K562 (cell line): ENCODE results near the gene WARS2. TPM values are rescaled to one million over a fixed set of nuclear protein-coding genes. Genes with fewer than 3 reads are reported as not detected.

Source experiments
- ATAC-seq: fragments of 200-7000 bp; cut with Tn5 transposase; 3 replicates; pipeline ENCODE4 v1.9.1; 2020; ENCODE audit warnings: moderate library complexity
- BruUV-seq: library from RNA; stranded (reverse); fragments of 400-500 nt; replicated peaks from 2 replicates; lab custom pipeline; 2021; lab: Mats Ljungman, UMichigan
- CTCF ChIA-PET: fragments of 300-600 bp; formaldehyde crosslinking; extraction: SDS; loops from one replicate; lab custom pipeline; 2021; ENCODE audit warnings: low intra/inter-chr PET ratio; lab: Yijun Ruan, JAX
- POLR2A ChIA-PET: fragments of 300-600, 350-650 bp; sonication (Branson Sonifier 250); formaldehyde crosslinking; extraction: SDS; loops from one replicate; lab custom pipeline; 2021; ENCODE audit warnings: antibody characterized with exemption, inconsistent platforms; lab: Yijun Ruan, JAX
- DNase-seq, 4 experiments: peaks; one replicate each; pipeline versions ENCODE4 v3.0.0 to v3.0.0-alpha.2; 2011 to 2018; ENCODE audit warnings: low spot score in 3 of 4, mixed read lengths in 3 of 4; ENCODE audit errors: extremely low read depth in 1 of 4
- FAIRE-seq: peaks from 2 replicates; lab custom pipeline; 2011; peaks lifted over from hg19 to GRCh38; lab: Jason Lieb, UNC
- H2AFZ ChIP-seq: 2 replicates; pipeline ENCODE4 v1.6.0; 2011; ENCODE audit warnings: low read depth, low read length, control low read depth, inconsistent platforms
- H3K27ac ChIP-seq: fragments of 200-600 bp; 3 replicates; pipeline ENCODE4 v1.8.0; 2011; ENCODE audit warnings: low read depth, mild to moderate bottlenecking, control low read depth, inconsistent platforms, low read length, moderate library complexity, mixed read lengths; ENCODE audit errors: extremely low read depth
- H3K27me3 ChIP-seq, 2 experiments: fragments of 300-600 bp in 1 of 2; 2 replicates in 1 of 2; 3 replicates in 1 of 2; pipeline versions ENCODE4 v1.6.0 to v1.8.0; 2011; ENCODE audit warnings: inconsistent platforms in 2 of 2, low read length in 2 of 2, mild to moderate bottlenecking in 1 of 2, mixed read lengths in 1 of 2, moderate library complexity in 1 of 2; ENCODE audit not compliant: control insufficient read depth in 2 of 2, insufficient read depth in 2 of 2
- H3K36me3 ChIP-seq: fragments of 300-600 bp; 3 replicates; pipeline ENCODE4 v1.8.0; 2011; ENCODE audit warnings: mild to moderate bottlenecking, low read length, inconsistent platforms; ENCODE audit not compliant: control insufficient read depth, insufficient read depth
- H3K4me1 ChIP-seq, 2 experiments: fragments of 200-600 bp in 1 of 2; replicated peaks in 1 of 2; 2 replicates in 1 of 2; 3 replicates in 1 of 2; pipeline versions ENCODE4 v1.5.1 to v1.8.0; 2011; ENCODE audit warnings: inconsistent platforms in 2 of 2, low read length in 2 of 2, mild to moderate bottlenecking in 1 of 2, mixed read lengths in 1 of 2, moderate library complexity in 1 of 2; ENCODE audit not compliant: control insufficient read depth in 2 of 2, insufficient read depth in 2 of 2
- H3K4me2 ChIP-seq: 2 replicates; pipeline ENCODE4 v1.6.1; 2011; ENCODE audit warnings: low read length, control low read depth, inconsistent platforms, mixed read lengths; ENCODE audit not compliant: insufficient read depth
- H3K4me3 ChIP-seq: fragments of 200-600 bp; sonication (generic), shearing (Covaris generic); 2 replicates; pipeline ENCODE4 v1.5.1; 2016; ENCODE audit warnings: control low read depth, inconsistent platforms
- H3K79me2 ChIP-seq: fragments of 200-600 bp; 3 replicates; pipeline ENCODE4 v1.8.0; 2011; ENCODE audit warnings: low read length, inconsistent platforms; ENCODE audit not compliant: control insufficient read depth, insufficient read depth
- H3K9ac ChIP-seq, 2 experiments: 2 replicates each; pipeline versions ENCODE4 v1.6.0 to v1.6.1; 2011; ENCODE audit warnings: low read depth in 2 of 2, low read length in 2 of 2, control low read depth in 1 of 2, inconsistent platforms in 1 of 2, mild to moderate bottlenecking in 1 of 2, mixed read lengths in 1 of 2; ENCODE audit not compliant: insufficient read depth in 1 of 2
- H3K9me1 ChIP-seq: one replicate; pipeline ENCODE4 v1.6.0; 2011; ENCODE audit warnings: inconsistent platforms, mild to moderate bottlenecking, low read length, moderate library complexity; ENCODE audit not compliant: control insufficient read depth, insufficient read depth
- H3K9me3 ChIP-seq: replicated peaks from 2 replicates; pipeline ENCODE4 v1.5.1; 2011; ENCODE audit warnings: low read depth, low read length, inconsistent platforms; ENCODE audit not compliant: control insufficient read depth, insufficient read depth
- H4K20me1 ChIP-seq: replicated peaks from 2 replicates; pipeline ENCODE4 v1.6.1; 2011; ENCODE audit warnings: low read length, inconsistent platforms, mixed read lengths; ENCODE audit not compliant: control insufficient read depth, insufficient read depth
- ADNP ChIP-seq: fragments of 200-800 bp; sonication (Bioruptor generic); IDR thresholded peaks from 2 replicates; pipeline ENCODE4 v1.6.1; 2016; ENCODE audit warnings: missing genetic modification characterization, missing compliant biosample characterization
- DPF2 ChIP-seq: fragments of 450-650 bp; IDR thresholded peaks from 2 replicates; pipeline ENCODE4 v1.6.1; 2016
- ESRRA ChIP-seq: fragments of 450-650 bp; IDR thresholded peaks from 2 replicates; pipeline ENCODE4 v1.6.1; 2014; ENCODE audit warnings: low read depth, mild to moderate bottlenecking, moderate library complexity, borderline replicate concordance
- HES1 ChIP-seq: fragments of 450-650 bp; IDR thresholded peaks from 2 replicates; pipeline ENCODE4 v1.6.1; 2016; ENCODE audit warnings: low read depth, mild to moderate bottlenecking, moderate library complexity
- KLF6 ChIP-seq: fragments of 250-450 bp; sonication (Bioruptor Pico); IDR thresholded peaks from 2 replicates; pipeline ENCODE4 v1.4.0; 2020; ENCODE audit warnings: mild to moderate bottlenecking, moderate library complexity, borderline replicate concordance
- SNIP1 ChIP-seq: fragments of 450-650 bp; IDR thresholded peaks from 2 replicates; pipeline ENCODE4 v1.7.1; 2017; ENCODE audit warnings: low read depth, mild to moderate bottlenecking
- TAF9B ChIP-seq: fragments of 450-650 bp; IDR thresholded peaks from 2 replicates; pipeline ENCODE4 v1.6.1; 2018; ENCODE audit warnings: mild to moderate bottlenecking; ENCODE audit not compliant: partially characterized antibody
- TCF7 ChIP-seq: sonication (generic); IDR thresholded peaks from 2 replicates; pipeline ENCODE4 v1.6.1; 2016; ENCODE audit warnings: antibody characterized with exemption, borderline replicate concordance
- ZBTB8A ChIP-seq: fragments of 450-650 bp; IDR thresholded peaks from 2 replicates; pipeline ENCODE4 v1.6.1; 2018; ENCODE audit warnings: mild to moderate bottlenecking, moderate library complexity; ENCODE audit not compliant: partially characterized antibody
- ZNF717 ChIP-seq: fragments of 250-450 bp; sonication (Bioruptor Pico); IDR thresholded peaks from 2 replicates; pipeline ENCODE4 v1.5.0; 2021
- WGBS: fragments of 100-300 bp; shearing (Covaris generic); methylation state at CpG from one replicate; pipeline ENCODE4 v1.1.6; 2016; ENCODE audit warnings: low coverage, mixed read lengths; ENCODE audit not compliant: insufficient coverage; ENCODE audit errors: missing lambda C conversion rate; 5-methylcytosine and 5-hydroxymethylcytosine counted together
- in situ Hi-C: fragments of 300-500 bp; cut with MboI; formaldehyde crosslinking; loops from 4 replicates; pipeline ENCODE4 v1.15.0; 2018; ENCODE audit warnings: inconsistent platforms, mixed read lengths
- intact Hi-C: fragments of 100-400 bp; cut with micrococcal nuclease; formaldehyde crosslinking; loops from 2 replicates; pipeline ENCODE4 v1.14.2; 2022
- polyA plus RNA-seq, 8 experiments: library from polyadenylated mRNA; depleted of rRNA in 4 of 8; stranded (reverse) in 5 of 8; unstranded in 3 of 8; fragments of >200 nt; fragmentation: Nextera tagmentation in 2 of 8; fragmentation: Illumina TruSeq in 1 of 8; extraction: Ambion mirVana in 2 of 8; extraction: Trizol in 1 of 8; gene quantifications; 2 replicates each; pipeline versions ENCODE4 v1.2.1 to v1.2.3, GENCODE V29; 2011 to 2014; ENCODE audit warnings: inconsistent platforms in 1 of 8, missing spikeins in 1 of 8
- total RNA-seq, 7 experiments: library from RNA; depleted of rRNA in 6 of 7; stranded (reverse); fragments of >200 nt in 6 of 7; fragmentation: Illumina TruSeq in 2 of 7; extraction: Trizol in 2 of 7; gene quantifications; 2 replicates each; pipeline versions ENCODE4 v1.2.1 to v1.2.3, GENCODE V29; 2011 to 2021; ENCODE audit warnings: low replicate concordance in 1 of 7
- TF ChIP-seq, protein P1 (sequence below), 3 experiments: fragments of 200-800 bp in 1 of 3; sonication (Bioruptor generic) in 1 of 3; sonication (generic) in 1 of 3; formaldehyde crosslinking in 1 of 3; IDR thresholded peaks; 2 replicates each; pipeline versions ENCODE4 v1.6.1 to v1.8.0; 2016 to 2022; ENCODE audit warnings: mild to moderate bottlenecking in 2 of 3, missing compliant biosample characterization in 2 of 3, missing genetic modification characterization in 2 of 3, missing genetic modification reagents in 1 of 3
- TF ChIP-seq, protein P2 (sequence below): fragments of 250-450 bp; sonication (Bioruptor Pico); IDR thresholded peaks from 2 replicates; pipeline ENCODE4 v1.9.0; 2021; ENCODE audit warnings: mild to moderate bottlenecking
- TF ChIP-seq, protein P3 (sequence below): fragments of 250-450 bp; sonication (Bioruptor Pico); IDR thresholded peaks from 2 replicates; pipeline ENCODE4 v1.8.0; 2021; ENCODE audit warnings: moderate library complexity, mild to moderate bottlenecking, inconsistent platforms

Gene WARS2
- total and polyA plus RNA-seq, 9 of the 15 experiments (the other 6 are each of a cell fraction or from before 2014, with no cell fraction given) = 5.7 to 18.0 (median 16.9) TPM

DNA sequence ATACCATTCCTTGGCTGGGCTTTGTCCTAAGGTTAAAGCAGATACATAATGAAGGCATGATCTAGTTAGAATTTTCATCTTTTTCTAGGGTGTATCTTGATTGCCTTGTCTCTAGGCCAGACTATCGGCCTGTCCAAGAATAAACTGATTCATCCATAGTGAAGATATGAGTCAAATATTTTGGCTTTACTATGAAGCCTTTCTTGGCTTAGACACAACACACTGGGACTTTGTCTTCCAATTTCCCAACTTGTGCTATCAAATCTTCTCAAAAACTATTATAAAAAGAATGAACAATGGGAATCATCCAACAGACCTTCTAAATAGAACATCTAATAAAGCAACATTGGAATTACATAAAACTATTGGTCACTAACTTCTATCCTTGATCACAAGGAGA, 64.8 kb downstream of the WARS2 start:
- ATAC-seq (no peak), FAIRE-seq (no peak), DNase-seq (no peak)
- H3K27me3 ChIP-seq = no peaks in the 10 kb centered on the region
- no peaks in the 10 kb centered on the region for H3K79me2 ChIP-seq
- CTCF ChIA-PET = no interaction called here
- H3K4me2 ChIP-seq = no peak overlapping the region
- 57% methylated on average over 1 of the region's 1 CpG for WGBS
- no peaks in the 10 kb centered on the region for H3K9me3 ChIP-seq
- no TSS peak for BruUV-seq
- H2AFZ ChIP-seq = no peak overlapping the region
- H3K4me1 ChIP-seq = no peaks in the 10 kb centered on the region
- POLR2A ChIA-PET = no interaction called here
- no peak overlapping the region for H3K4me3 ChIP-seq
- no peaks in the 10 kb centered on the region for H4K20me1 ChIP-seq
- H3K27ac ChIP-seq = no peak overlapping the region
- H3K36me3 ChIP-seq = no peaks in the 10 kb centered on the region
- no peaks in the 10 kb centered on the region for H3K9me1 ChIP-seq
- intact Hi-C loops = no loop called here
- no peak overlapping the region for H3K9ac ChIP-seq
- TF ChIP-seq ZBTB8A = no peak
- no peak for TF ChIP-seq DPF2
- TF ChIP-seq ZNF717 (CRISPR knock-in tag) = no peak
- TF ChIP-seq, protein P1, sequence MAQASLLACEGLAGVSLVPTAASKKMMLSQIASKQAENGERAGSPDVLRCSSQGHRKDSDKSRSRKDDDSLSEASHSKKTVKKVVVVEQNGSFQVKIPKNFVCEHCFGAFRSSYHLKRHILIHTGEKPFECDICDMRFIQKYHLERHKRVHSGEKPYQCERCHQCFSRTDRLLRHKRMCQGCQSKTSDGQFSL (CRISPR knock-in tag; IDR thresholded peaks at IDR 0.05) = no peak
- TF ChIP-seq, protein P1 (tag; IDR thresholded peaks at IDR 0.05) = no peak
- no peak for TF ChIP-seq SNIP1
- TF ChIP-seq ADNP = no peak
- no peak for TF ChIP-seq TAF9B
- TF ChIP-seq, protein P2, sequence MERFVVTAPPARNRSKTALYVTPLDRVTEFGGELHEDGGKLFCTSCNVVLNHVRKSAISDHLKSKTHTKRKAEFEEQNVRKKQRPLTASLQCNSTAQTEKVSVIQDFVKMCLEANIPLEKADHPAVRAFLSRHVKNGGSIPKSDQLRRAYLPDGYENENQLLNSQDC = no peak
- TF ChIP-seq TCF7 = no peak
- TF ChIP-seq ESRRA = no peak
- TF ChIP-seq KLF6 (CRISPR knock-in tag) = no peak
- TF ChIP-seq HES1 = no peak
- TF ChIP-seq, protein P3, sequence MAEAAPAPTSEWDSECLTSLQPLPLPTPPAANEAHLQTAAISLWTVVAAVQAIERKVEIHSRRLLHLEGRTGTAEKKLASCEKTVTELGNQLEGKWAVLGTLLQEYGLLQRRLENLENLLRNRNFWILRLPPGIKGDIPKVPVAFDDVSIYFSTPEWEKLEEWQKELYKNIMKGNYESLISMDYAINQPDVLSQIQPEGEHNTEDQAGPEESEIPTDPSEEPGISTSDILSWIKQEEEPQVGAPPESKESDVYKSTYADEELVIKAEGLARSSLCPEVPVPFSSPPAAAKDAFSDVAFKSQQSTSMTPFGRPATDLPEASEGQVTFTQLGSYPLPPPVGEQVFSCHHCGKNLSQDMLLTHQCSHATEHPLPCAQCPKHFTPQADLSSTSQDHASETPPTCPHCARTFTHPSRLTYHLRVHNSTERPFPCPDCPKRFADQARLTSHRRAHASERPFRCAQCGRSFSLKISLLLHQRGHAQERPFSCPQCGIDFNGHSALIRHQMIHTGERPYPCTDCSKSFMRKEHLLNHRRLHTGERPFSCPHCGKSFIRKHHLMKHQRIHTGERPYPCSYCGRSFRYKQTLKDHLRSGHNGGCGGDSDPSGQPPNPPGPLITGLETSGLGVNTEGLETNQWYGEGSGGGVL (CRISPR knock-in tag) = no peak
- TF ChIP-seq, all 486 proteins: peak for 0
- in situ Hi-C loops = no loop called here
